Vagina (tissue), 2 donors: ENCODE measurements around the gene CD40LG.

Experiments
- POLR2AphosphoS5 ChIP-seq, 2 donors: sonication (generic); formaldehyde crosslinking; IDR thresholded peaks; one replicate each; pipeline ENCODE4 v1.9.0; 2017; ENCODE audit warnings: antibody characterized with exemption in 2 of 2, mild to moderate bottlenecking in 2 of 2, low read depth in 1 of 2; ENCODE audit not compliant: insufficient read depth in 1 of 2
- TF ChIP-seq, protein P1 (sequence below), 3 experiments: fragments of 450-650 bp in 2 of 3; fragments of 200-600 bp in 1 of 3; sonication (generic) in 1 of 3; IDR thresholded peaks; one replicate each; pipeline ENCODE4 v1.5.1; 2017 to 2019; ENCODE audit warnings: antibody characterized with exemption in 3 of 3, mild to moderate bottlenecking in 2 of 3, moderate library complexity in 2 of 3

DNA sequence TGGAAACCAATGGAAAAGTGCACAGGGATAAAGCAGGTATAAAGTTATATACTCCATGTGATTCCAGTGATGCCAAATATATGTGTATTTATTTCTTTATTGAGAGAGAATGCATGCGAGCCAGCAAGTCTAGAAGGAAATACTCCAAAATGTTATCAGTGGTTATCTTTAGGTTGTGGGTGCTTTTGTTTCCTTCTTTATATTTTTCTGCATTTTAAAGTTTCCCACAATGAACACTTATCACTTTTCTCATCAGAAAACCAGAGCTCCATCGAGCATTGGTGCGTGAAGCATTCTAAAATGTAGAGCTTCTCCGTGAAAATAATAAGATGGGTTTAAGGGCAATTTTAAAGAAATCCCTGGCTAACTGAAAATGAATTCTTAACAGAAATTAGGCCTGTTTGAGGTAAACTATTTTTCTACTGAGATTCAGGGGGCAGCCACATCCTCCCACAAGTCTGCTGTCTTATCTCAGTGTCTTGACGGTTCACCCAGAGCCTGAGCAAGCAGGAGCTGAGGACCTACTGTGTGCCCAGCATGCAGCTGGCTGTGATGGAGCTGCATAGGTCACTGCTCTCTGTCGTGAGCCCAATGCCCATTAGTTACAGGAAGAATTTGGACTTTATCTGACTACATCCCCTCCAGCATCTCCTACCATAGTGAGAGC lies 18.7 kb upstream of the CD40LG start:
- TF ChIP-seq, protein P1, sequence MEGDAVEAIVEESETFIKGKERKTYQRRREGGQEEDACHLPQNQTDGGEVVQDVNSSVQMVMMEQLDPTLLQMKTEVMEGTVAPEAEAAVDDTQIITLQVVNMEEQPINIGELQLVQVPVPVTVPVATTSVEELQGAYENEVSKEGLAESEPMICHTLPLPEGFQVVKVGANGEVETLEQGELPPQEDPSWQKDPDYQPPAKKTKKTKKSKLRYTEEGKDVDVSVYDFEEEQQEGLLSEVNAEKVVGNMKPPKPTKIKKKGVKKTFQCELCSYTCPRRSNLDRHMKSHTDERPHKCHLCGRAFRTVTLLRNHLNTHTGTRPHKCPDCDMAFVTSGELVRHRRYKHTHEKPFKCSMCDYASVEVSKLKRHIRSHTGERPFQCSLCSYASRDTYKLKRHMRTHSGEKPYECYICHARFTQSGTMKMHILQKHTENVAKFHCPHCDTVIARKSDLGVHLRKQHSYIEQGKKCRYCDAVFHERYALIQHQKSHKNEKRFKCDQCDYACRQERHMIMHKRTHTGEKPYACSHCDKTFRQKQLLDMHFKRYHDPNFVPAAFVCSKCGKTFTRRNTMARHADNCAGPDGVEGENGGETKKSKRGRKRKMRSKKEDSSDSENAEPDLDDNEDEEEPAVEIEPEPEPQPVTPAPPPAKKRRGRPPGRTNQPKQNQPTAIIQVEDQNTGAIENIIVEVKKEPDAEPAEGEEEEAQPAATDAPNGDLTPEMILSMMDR (IDR thresholded peaks at IDR 0.05): no peak
- TF ChIP-seq POLR2AphosphoS5 (IDR thresholded peaks at IDR 0.05; ENCODE audit: insufficient read depth in 1 of 2, low read depth in 1 of 2): no peak
